AG04450 (cell line): ENCODE data around the gene NRN1L. TPM values are rescaled to one million over a fixed set of nuclear protein-coding genes. Genes with fewer than 3 reads are reported as not detected.

Source experiments
- CTCF ChIA-PET: fragments of 300-600, 350-600 bp; formaldehyde crosslinking; extraction: SDS; loops from one replicate; lab custom pipeline; 2022; ENCODE audit warnings: antibody characterized with exemption, inconsistent platforms; lab: Charles Lee
- POLR2A ChIA-PET: fragments of 350-600 bp; formaldehyde crosslinking; extraction: SDS; loops from one replicate; lab custom pipeline; 2021; ENCODE audit warnings: antibody characterized with exemption, inconsistent platforms; lab: Yijun Ruan, JAX
- DNase-seq: peaks from one replicate; pipeline ENCODE4 v3.0.0-alpha.2; 2011; ENCODE audit warnings: low read depth, low spot score
- H3K27ac ChIP-seq: one replicate; pipeline ENCODE4 v1.5.1; 2012; ENCODE audit warnings: low read depth, low read length, control low read depth
- H3K27me3 ChIP-seq: one replicate; pipeline ENCODE4 v1.6.0; 2012; ENCODE audit warnings: low read length; ENCODE audit not compliant: control insufficient read depth, insufficient read depth
- H3K4me3 ChIP-seq: 2 replicates; pipeline ENCODE4 v1.5.1; 2011; ENCODE audit warnings: mild to moderate bottlenecking, low read depth, low read length, control low read depth
- H3K9me3 ChIP-seq: 2 replicates; pipeline ENCODE4 v1.5.1; 2012; ENCODE audit warnings: low read length; ENCODE audit not compliant: control insufficient read depth, insufficient read depth
- CTCF ChIP-seq: IDR thresholded peaks from 2 replicates; pipeline ENCODE4 v1.5.1; 2011; ENCODE audit warnings: low read depth, low read length, control low read depth, inconsistent platforms
- polyA plus RNA-seq: library from polyadenylated mRNA; depleted of rRNA; stranded (reverse); fragments of >200 nt; gene quantifications from 2 replicates; pipeline ENCODE4 v1.2.3, GENCODE V29; 2011

NRN1L gene
- polyA plus RNA-seq, 1 experiment = 0.21 TPM

- H3K27me3 ChIP-seq = no peaks in the 10 kb centered on the region
- ChIA-PET POLR2A (interaction anchor here (0.6 to 1.0 kb wide), 2 partner anchors 21 to 49 kb away, joined by 4 to 6 read pairs; no protein-coding TSS in a partner anchor), CTCF (interaction anchor here (0.6 to 1.0 kb wide), 3 partner anchors 14 to 193 kb away, joined by 3 to 5 read pairs (median 3); no protein-coding TSS in a partner anchor)
- no peaks in the 10 kb centered on the region for H3K9me3 ChIP-seq
- no peak overlapping the region for H3K4me3 ChIP-seq
- H3K27ac ChIP-seq = no peak overlapping the region
- no peak for DNase-seq
- TF ChIP-seq CTCF = peak; percentile 44
Observed at GRCh38 chr16:67865318-67865717, 19.4 kb upstream of the NRN1L start.

- no peak for DNase-seq
- TF ChIP-seq CTCF = no peak
- no peaks in the 10 kb centered on the region; the same call in 1 of the 2 replicates for H3K9me3 ChIP-seq
- ChIA-PET POLR2A (no interaction called here), CTCF (no interaction called here)
- H3K27ac ChIP-seq = no peak overlapping the region
- no peaks in the 10 kb centered on the region for H3K27me3 ChIP-seq
- no peak overlapping the region for H3K4me3 ChIP-seq
Observed at GRCh38 chr16:67868290-67868689, 16.4 kb upstream of the NRN1L start.

GRCh38 chr16:67869653-67870052, 15.0 kb upstream of the NRN1L start:
- Histone ChIP-seq H3K27me3 (no peaks in the 10 kb centered on the region), H3K4me3 (no peak overlapping the region), H3K27ac (no peak overlapping the region), H3K9me3 (no peaks in the 10 kb centered on the region; the same call in 1 of the 2 replicates)
- POLR2A ChIA-PET = no interaction called here
- DNase-seq = no peak
- TF ChIP-seq CTCF = no peak
- CTCF ChIA-PET = no interaction called here

- POLR2A ChIA-PET = interaction anchor here (1.0 kb wide), 1 partner anchor 8 kb away, joined by 3 read pairs; no protein-coding TSS in a partner anchor
- H3K4me3 ChIP-seq = no peak overlapping the region
- H3K27ac ChIP-seq = no peak overlapping the region
- no peaks in the 10 kb centered on the region; the same call in 1 of the 2 replicates for H3K9me3 ChIP-seq
- DNase-seq = no peak
- no peak for TF ChIP-seq CTCF
- H3K27me3 ChIP-seq = no peaks in the 10 kb centered on the region
- CTCF ChIA-PET = interaction anchor here (0.8 to 1.7 kb wide), 3 partner anchors 13 to 351 kb away, joined by 3 to 7 read pairs (median 4); partner anchors contain the start of gene NRN1L
Observed at GRCh38 chr16:67871256-67871655, 13.4 kb upstream of the NRN1L start.

- DNase-seq = no peak
- Histone ChIP-seq H3K4me3 (no peak overlapping the region), H3K27ac (peak overlapping the region; percentile 57), H3K27me3 (no peaks in the 10 kb centered on the region), H3K9me3 (no peaks in the 10 kb centered on the region; the same call in 1 of the 2 replicates)
- POLR2A ChIA-PET = interaction anchor here (0.6 to 1.0 kb wide), 2 partner anchors 9 to 19 kb away, joined by 3 to 4 read pairs; no protein-coding TSS in a partner anchor
- TF ChIP-seq CTCF = no peak
- CTCF ChIA-PET = interaction anchor here (0.5 to 1.7 kb wide), 4 partner anchors 12 to 370 kb away, joined by 3 to 7 read pairs (median 4); partner anchors contain the start of gene NRN1L
Observed at GRCh38 chr16:67872131-67872630, 12.5 kb upstream of the NRN1L start.
